IMR-90 (cell line): ENCODE results near the gene PABPC1L2B. TPM values are rescaled to one million over a fixed set of nuclear protein-coding genes. Genes with fewer than 3 reads are reported as not detected.

Experiments
- ATAC-seq: fragments of 200-7000 bp; cut with Tn5 transposase; 2 replicates; pipeline ENCODE4 v1.9.1; 2020; ENCODE audit warnings: low read depth, mild to moderate bottlenecking, moderate library complexity
- BruUV-seq: library from RNA; stranded (reverse); fragments of 400-500 nt; replicated peaks from 2 replicates; lab custom pipeline; 2021; lab: Mats Ljungman, UMichigan
- CTCF ChIA-PET: fragments of 300-600 bp; formaldehyde crosslinking; extraction: SDS; loops from one replicate; lab custom pipeline; 2021; ENCODE audit warnings: antibody characterized with exemption; lab: Yijun Ruan, JAX
- POLR2A ChIA-PET: fragments of 300-600 bp; sonication (Branson Sonifier 250); formaldehyde crosslinking; loops from one replicate; lab custom pipeline; 2022; ENCODE audit warnings: antibody characterized with exemption; ENCODE audit not compliant: unreplicated experiment; lab: Charles Lee
- DNase-seq: peaks from one replicate; pipeline ENCODE4 v3.0.0; 2013
- H2AFZ ChIP-seq: replicated peaks from 2 replicates; pipeline ENCODE3; 2013; ENCODE audit warnings: low read length, mild to moderate bottlenecking; ENCODE audit not compliant: poor library complexity
- H2AK5ac ChIP-seq: 2 replicates; pipeline ENCODE4 v1.6.1; 2013; ENCODE audit warnings: low read depth, low read length, inconsistent platforms
- H2AK9ac ChIP-seq: replicated peaks from 2 replicates; pipeline ENCODE3; 2013; ENCODE audit warnings: mild to moderate bottlenecking, low read depth, low read length, moderate library complexity; ENCODE audit not compliant: poor library complexity
- H2BK120ac ChIP-seq: 2 replicates; pipeline ENCODE4 v1.6.1; 2013; ENCODE audit warnings: low read depth, low read length, inconsistent platforms
- H2BK15ac ChIP-seq: 3 replicates; pipeline ENCODE4 v1.6.1; 2013; ENCODE audit warnings: low read depth, low read length, inconsistent platforms
- H2BK20ac ChIP-seq: 2 replicates; pipeline ENCODE4 v1.6.1; 2013; ENCODE audit warnings: low read depth, mild to moderate bottlenecking, inconsistent platforms, low read length, moderate library complexity
- H2BK5ac ChIP-seq: 2 replicates; pipeline ENCODE4 v1.6.1; 2013; ENCODE audit warnings: mild to moderate bottlenecking, low read depth, low read length, inconsistent platforms; ENCODE audit not compliant: poor library complexity, severe bottlenecking
- H3K14ac ChIP-seq: replicated peaks from 2 replicates; pipeline ENCODE4 v1.6.1; 2013; ENCODE audit warnings: low read depth, low read length, inconsistent platforms
- H3K18ac ChIP-seq: 2 replicates; pipeline ENCODE4 v1.6.1; 2013; ENCODE audit warnings: low read depth, low read length, control low read depth
- H3K23ac ChIP-seq: 2 replicates; pipeline ENCODE4 v1.6.1; 2013; ENCODE audit warnings: low read depth, low read length, inconsistent platforms
- H3K27ac ChIP-seq: 2 replicates; pipeline ENCODE4 v1.5.1; 2013; ENCODE audit warnings: mild to moderate bottlenecking, control low read depth, low read length; ENCODE audit not compliant: insufficient read depth
- H3K27me3 ChIP-seq: 2 replicates; pipeline ENCODE4 v1.6.1; 2013; ENCODE audit warnings: low read length; ENCODE audit not compliant: control insufficient read depth, insufficient read depth
- H3K36me3 ChIP-seq: 2 replicates; pipeline ENCODE4 v1.6.1; 2013; ENCODE audit warnings: low read length, mixed read lengths; ENCODE audit not compliant: control insufficient read depth, insufficient read depth
- H3K4ac ChIP-seq: 2 replicates; pipeline ENCODE4 v1.6.1; 2013; ENCODE audit warnings: low read depth, low read length, inconsistent platforms
- H3K4me1 ChIP-seq: 2 replicates; pipeline ENCODE4 v1.6.1; 2013; ENCODE audit warnings: low read length, mixed read lengths; ENCODE audit not compliant: control insufficient read depth, insufficient read depth
- H3K4me2 ChIP-seq: 2 replicates; pipeline ENCODE4 v1.6.1; 2013; ENCODE audit warnings: low read depth, mild to moderate bottlenecking, control low read depth, low read length, moderate library complexity
- H3K4me3 ChIP-seq: 2 replicates; pipeline ENCODE4 v1.5.1; 2013; ENCODE audit warnings: low read depth, mild to moderate bottlenecking, control low read depth, low read length, moderate library complexity; ENCODE audit not compliant: insufficient read depth
- H3K56ac ChIP-seq: 2 replicates; pipeline ENCODE4 v1.6.1; 2013; ENCODE audit warnings: low read length, inconsistent platforms; ENCODE audit not compliant: insufficient read depth; ENCODE audit errors: extremely low read depth
- H3K79me1 ChIP-seq, 2 experiments: 2 replicates each; pipeline ENCODE4 v1.6.1; 2013; ENCODE audit warnings: low read length in 2 of 2, inconsistent platforms in 1 of 2, low read depth in 1 of 2
- H3K9ac ChIP-seq: 2 replicates; pipeline ENCODE4 v1.6.1; 2013; ENCODE audit warnings: low read depth, low read length, control low read depth
- H3K9me1 ChIP-seq: 2 replicates; pipeline ENCODE4 v1.6.1; 2013; ENCODE audit warnings: low read length, inconsistent platforms; ENCODE audit not compliant: insufficient read depth
- H3K9me3 ChIP-seq: 2 replicates; pipeline ENCODE4 v1.6.1; 2013; ENCODE audit warnings: low read length; ENCODE audit not compliant: control insufficient read depth, insufficient read depth
- H4K20me1 ChIP-seq: 2 replicates; pipeline ENCODE4 v1.6.1; 2013; ENCODE audit warnings: low read length, inconsistent platforms; ENCODE audit not compliant: insufficient read depth
- H4K5ac ChIP-seq: 2 replicates; pipeline ENCODE4 v1.6.1; 2013; ENCODE audit warnings: mild to moderate bottlenecking, low read depth, low read length, control low read depth
- H4K8ac ChIP-seq, 2 experiments: 2 replicates each; pipeline ENCODE4 v1.6.1; 2013; ENCODE audit warnings: low read depth in 2 of 2, low read length in 2 of 2, control low read depth in 1 of 2, inconsistent platforms in 1 of 2
- H4K91ac ChIP-seq: 2 replicates; pipeline ENCODE4 v1.6.1; 2013; ENCODE audit warnings: low read depth, low read length, inconsistent platforms; ENCODE audit not compliant: insufficient read depth
- CHD1 ChIP-seq: IDR thresholded peaks from 2 replicates; pipeline ENCODE4 v1.6.1; 2012; ENCODE audit warnings: low read depth, low read length, improper control_type of control experiment
- CTCF ChIP-seq: conservative IDR thresholded peaks from 2 replicates; pipeline ENCODE4 v1.5.1; 2012; ENCODE audit warnings: mild to moderate bottlenecking, low read depth, low read length, improper control_type of control experiment
- ELK1 ChIP-seq: fragments of 150-350 bp; IDR thresholded peaks from 2 replicates; pipeline ENCODE4 v1.6.1; 2016; ENCODE audit warnings: low read depth, mild to moderate bottlenecking, low read length, moderate library complexity, borderline replicate concordance
- MAFK ChIP-seq: IDR thresholded peaks from 2 replicates; pipeline ENCODE4 v1.6.1; 2012; ENCODE audit warnings: low read depth, low read length, improper control_type of control experiment
- NFE2L2 ChIP-seq: fragments of 150-350 bp; IDR thresholded peaks from 2 replicates; pipeline ENCODE4 v1.6.1; 2016; ENCODE audit warnings: low read depth, mild to moderate bottlenecking, low read length
- POLR2A ChIP-seq: IDR thresholded peaks from 2 replicates; pipeline ENCODE4 v1.6.1; 2012; ENCODE audit warnings: mild to moderate bottlenecking, low read depth, low read length
- RAD21 ChIP-seq: IDR thresholded peaks from 2 replicates; pipeline ENCODE4 v1.6.1; 2012; ENCODE audit warnings: low read length, improper control_type of control experiment
- RCOR1 ChIP-seq: IDR thresholded peaks from 2 replicates; pipeline ENCODE4 v1.6.1; 2012; ENCODE audit warnings: mild to moderate bottlenecking, low read length, improper control_type of control experiment; ENCODE audit not compliant: insufficient replicate concordance
- SMC3 ChIP-seq: fragments of 150-350 bp; IDR thresholded peaks from 2 replicates; pipeline ENCODE4 v1.6.1; 2016; ENCODE audit warnings: low read depth, mild to moderate bottlenecking, antibody characterized with exemption, low read length, moderate library complexity
- WGBS, 2 experiments: methylation state at CpG; one replicate each; pipeline versions ENCODE4 v1.1.5 to v1.1.7; 2013; ENCODE audit warnings: missing lambda C conversion rate in 2 of 2; ENCODE audit not compliant: insufficient read length in 1 of 2; ENCODE audit errors: extremely low coverage in 2 of 2; 5-methylcytosine and 5-hydroxymethylcytosine counted together
- dilution Hi-C: fragments of 300-500 bp; cut with HindIII; formaldehyde crosslinking; loops from one replicate; pipeline ENCODE4 v1.14.3; 2018; ENCODE audit warnings: low sequenced_read_pairs; ENCODE audit not compliant: unreplicated experiment
- in situ Hi-C: fragments of 300-500 bp; cut with MboI; formaldehyde crosslinking; loops from 3 replicates; pipeline ENCODE4 v1.14.3; 2019; ENCODE audit warnings: low sequenced_read_pairs, inconsistent platforms, mixed read lengths
- intact Hi-C: fragments of 100-400 bp; cut with micrococcal nuclease; formaldehyde crosslinking; loops from 2 replicates; pipeline ENCODE4 v1.10.0; 2022
- polyA plus RNA-seq, 3 experiments: library from polyadenylated mRNA; depleted of rRNA; stranded (reverse); fragments of >200 nt; gene quantifications; 2 replicates each; pipeline ENCODE4 v1.2.3, GENCODE V29; 2012; ENCODE audit warnings: low replicate concordance in 1 of 3
- total RNA-seq: library from RNA; depleted of rRNA; stranded (reverse); fragments of >200 nt; gene quantifications from 2 replicates; pipeline ENCODE4 v1.2.3, GENCODE V29; 2012
- TF ChIP-seq, protein P1 (sequence below): fragments of 150-350 bp; IDR thresholded peaks from 2 replicates; pipeline ENCODE4 v1.6.1; 2017; ENCODE audit warnings: mild to moderate bottlenecking, antibody characterized with exemption, low read length, low read depth

Gene PABPC1L2B
- total and polyA plus RNA-seq, 2 of the 4 experiments (the other 2 are of a cell fraction): not detected

GRCh38 chrX:73021361-73022092, 18.8 kb downstream of the PABPC1L2B start:
- H3K4me2 ChIP-seq: no peak overlapping the region
- dilution Hi-C loops: no loop called here
- H4K91ac ChIP-seq: no peak overlapping the region
- no peak overlapping the region for H3K4ac ChIP-seq
- no peak overlapping the region for H3K23ac ChIP-seq
- H3K56ac ChIP-seq: no peak overlapping the region
- no peaks in the 10 kb centered on the region for H4K20me1 ChIP-seq
- H3K27me3 ChIP-seq: no peaks in the 10 kb centered on the region
- DNase-seq (no peak), ATAC-seq (no peak)
- TF ChIP-seq ELK1: no peak
- TF ChIP-seq, protein P1, sequence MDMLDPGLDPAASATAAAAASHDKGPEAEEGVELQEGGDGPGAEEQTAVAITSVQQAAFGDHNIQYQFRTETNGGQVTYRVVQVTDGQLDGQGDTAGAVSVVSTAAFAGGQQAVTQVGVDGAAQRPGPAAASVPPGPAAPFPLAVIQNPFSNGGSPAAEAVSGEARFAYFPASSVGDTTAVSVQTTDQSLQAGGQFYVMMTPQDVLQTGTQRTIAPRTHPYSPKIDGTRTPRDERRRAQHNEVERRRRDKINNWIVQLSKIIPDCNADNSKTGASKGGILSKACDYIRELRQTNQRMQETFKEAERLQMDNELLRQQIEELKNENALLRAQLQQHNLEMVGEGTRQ: no peak
- no peak for TF ChIP-seq POLR2A
- TF ChIP-seq RCOR1: no peak
- TF ChIP-seq CTCF: no peak
- TF ChIP-seq SMC3: no peak
- TF ChIP-seq RAD21: no peak
- no peak for TF ChIP-seq MAFK
- TF ChIP-seq NFE2L2: no peak
- TF ChIP-seq CHD1: no peak
- H3K4me1 ChIP-seq: no peaks in the 10 kb centered on the region
- CTCF ChIA-PET: no interaction called here
- H3K9me1 ChIP-seq: no peaks in the 10 kb centered on the region
- H2AK5ac ChIP-seq: no peak overlapping the region
- 84% methylated on average over 4 of the region's 30 CpGs; no CpG with 5 or more reads in 1 of the 2 experiments for WGBS, 2 experiments
- H2BK120ac ChIP-seq: no peak overlapping the region
- no peak overlapping the region for H2AK9ac ChIP-seq
- POLR2A ChIA-PET: no interaction called here
- H2BK15ac ChIP-seq: no peak overlapping the region
- H3K14ac ChIP-seq: no peak overlapping the region
- no peak overlapping the region for H3K27ac ChIP-seq
- no TSS peak for BruUV-seq
- H3K9ac ChIP-seq: no peak overlapping the region
- no peaks in the 10 kb centered on the region for H3K79me1 ChIP-seq
- in situ Hi-C loops: no loop called here
- H2AFZ ChIP-seq: no peak overlapping the region
- intact Hi-C loops: no loop called here
- H4K5ac ChIP-seq: no peak overlapping the region
- no peak overlapping the region for H3K4me3 ChIP-seq
- no peak overlapping the region for H4K8ac ChIP-seq
- H2BK20ac ChIP-seq: no peak overlapping the region
- no peak overlapping the region for H3K18ac ChIP-seq
- no peak overlapping the region for H2BK5ac ChIP-seq
- no peaks in the 10 kb centered on the region for H3K36me3 ChIP-seq
- H3K9me3 ChIP-seq: peaks cover 5% of the 10 kb centered on the region; the same call in 1 of the 2 replicates
